Activated naive CD8-positive, alpha-beta T cell treated with anti-CD3 and anti-CD28 coated beads, Interleukin-2, amount 10 ng/mL, durations not matched to agents 7 days and 5 days (primary cell): ENCODE data around the gene HOXA5. TPM values are rescaled to one million over a fixed set of nuclear protein-coding genes. Genes with fewer than 3 reads are reported as not detected.

Experiments
- ATAC-seq: fragments of 150-1000 bp; cut with Tn5 transposase; one replicate; pipeline ENCODE4 v1.10.0; 2021; ENCODE audit warnings: low read depth, moderate library complexity
- POLR2A ChIA-PET: fragments of 350-600 bp; sonication (Branson Sonifier 250); formaldehyde crosslinking; loops from one replicate; lab custom pipeline; 2021; ENCODE audit warnings: antibody characterized with exemption; lab: Charles Lee
- DNase-seq: peaks from one replicate; pipeline ENCODE4 v3.0.0; 2021
- H3K27ac Mint-ChIP-seq: one replicate; pipeline ENCODE4 v1.8.0; 2022; ENCODE audit warnings: mild to moderate bottlenecking, mixed read lengths
- H3K27me3 Mint-ChIP-seq: one replicate; pipeline ENCODE4 v1.8.0; 2022; ENCODE audit warnings: mild to moderate bottlenecking, moderate library complexity, mixed read lengths
- H3K36me3 Mint-ChIP-seq: one replicate; pipeline ENCODE4 v1.8.0; 2021; ENCODE audit warnings: mild to moderate bottlenecking, mixed read lengths
- H3K4me1 Mint-ChIP-seq: one replicate; pipeline ENCODE4 v1.8.0; 2021; ENCODE audit warnings: mixed read lengths
- H3K4me3 Mint-ChIP-seq: one replicate; pipeline ENCODE4 v1.8.0; 2022; ENCODE audit warnings: mild to moderate bottlenecking, moderate library complexity, mixed read lengths
- H3K9me3 Mint-ChIP-seq: one replicate; pipeline ENCODE4 v1.8.0; 2021; ENCODE audit warnings: mixed read lengths
- total RNA-seq, 2 experiments: library from RNA; stranded (reverse); gene quantifications; one replicate each; pipeline ENCODE4 v1.2.3, GENCODE V29; 2021

HOXA5 gene
- total RNA-seq, 2 experiments from 2014 or later = not detected

GRCh38 chr7:27097686-27098577 lies 45.5 kb downstream of the HOXA5 start:
- no peaks in the 10 kb centered on the region for H3K9me3 Mint-ChIP-seq
- no peak overlapping the region for H3K27ac Mint-ChIP-seq
- no peak overlapping the region for H3K4me3 Mint-ChIP-seq
- H3K27me3 Mint-ChIP-seq = peaks cover 87% of the 10 kb centered on the region
- POLR2A ChIA-PET = interaction anchor here (0.7 to 1.6 kb wide), 3 partner anchors 33 to 66 kb away, joined by 3 to 6 read pairs (median 5); no protein-coding TSS in a partner anchor
- DNase-seq (no peak), ATAC-seq (no peak)
- H3K36me3 Mint-ChIP-seq = peaks cover 4% of the 10 kb centered on the region
- H3K4me1 Mint-ChIP-seq = peaks cover 12% of the 10 kb centered on the region

GRCh38 chr7:27096768-27097514 lies 46.5 kb downstream of the HOXA5 start:
- Mint-ChIP-seq H3K4me3 (peak overlapping the region; percentile 91), H3K27me3 (peaks cover 88% of the 10 kb centered on the region), H3K4me1 (peaks cover 10% of the 10 kb centered on the region), H3K36me3 (peaks cover 2% of the 10 kb centered on the region), H3K27ac (no peak overlapping the region), H3K9me3 (no peaks in the 10 kb centered on the region)
- POLR2A ChIA-PET = interaction anchor here (0.6 to 1.6 kb wide), 6 partner anchors 34 to 644 kb away, joined by 3 to 6 read pairs (median 3); no protein-coding TSS in a partner anchor
- ATAC-seq (peak; percentile 6), DNase-seq (peak; percentile 44)

GRCh38 chr7:27095897-27096767 lies 47.3 kb downstream of the HOXA5 start, which contains the start of gene HOXA1:
HOXA1 (minus strand) TSS chr7:27096000; CDS start chr7:27095912, 88 bp downstream.
- ATAC-seq (peak; percentile 94), DNase-seq (peak; percentile 74)
- peaks cover 10% of the 10 kb centered on the region for H3K4me1 Mint-ChIP-seq
- POLR2A ChIA-PET = interaction anchor here (0.6 to 1.6 kb wide), 4 partner anchors 35 to 645 kb away, joined by 3 to 6 read pairs (median 3); no protein-coding TSS in a partner anchor
- peak within 1 kb of the TSS; percentile 71 for H3K27ac Mint-ChIP-seq
- peaks cover 88% of the 10 kb centered on the region for H3K27me3 Mint-ChIP-seq
- peak within 1 kb of the TSS; percentile 91 for H3K4me3 Mint-ChIP-seq
- peaks cover 2% of the 10 kb centered on the region for H3K36me3 Mint-ChIP-seq
- no peaks in the 10 kb centered on the region for H3K9me3 Mint-ChIP-seq

- Mint-ChIP-seq H3K4me3 (peak overlapping the region; percentile 91), H3K4me1 (peaks cover 10% of the 10 kb centered on the region), H3K9me3 (no peaks in the 10 kb centered on the region), H3K27ac (peak overlapping the region; percentile 71), H3K27me3 (peaks cover 88% of the 10 kb centered on the region), H3K36me3 (peaks cover 2% of the 10 kb centered on the region)
- ATAC-seq (no peak), DNase-seq (no peak)
- POLR2A ChIA-PET = no interaction called here
Observed at GRCh38 chr7:27095050-27095896, 48.2 kb downstream of the HOXA5 start.

- Mint-ChIP-seq H3K4me3 (no peak overlapping the region), H3K27ac (no peak overlapping the region), H3K4me1 (peaks cover 10% of the 10 kb centered on the region), H3K27me3 (peaks cover 89% of the 10 kb centered on the region), H3K9me3 (no peaks in the 10 kb centered on the region), H3K36me3 (peaks cover under 1% of the 10 kb centered on the region)
- POLR2A ChIA-PET = no interaction called here
- DNase-seq (no peak), ATAC-seq (no peak)
Observed at GRCh38 chr7:27094304-27095049, 49.0 kb downstream of the HOXA5 start.

GRCh38 chr7:27093184-27093895 lies 50.1 kb downstream of the HOXA5 start:
- no peak overlapping the region for H3K4me3 Mint-ChIP-seq
- ATAC-seq = no peak
- no peak for DNase-seq
- POLR2A ChIA-PET = no interaction called here
- no peaks in the 10 kb centered on the region for H3K36me3 Mint-ChIP-seq
- H3K27me3 Mint-ChIP-seq = peaks cover 89% of the 10 kb centered on the region
- H3K4me1 Mint-ChIP-seq = peaks cover 10% of the 10 kb centered on the region
- no peaks in the 10 kb centered on the region for H3K9me3 Mint-ChIP-seq
- no peak overlapping the region for H3K27ac Mint-ChIP-seq

- ATAC-seq (no peak), DNase-seq (no peak)
- Mint-ChIP-seq H3K4me3 (no peak overlapping the region), H3K27ac (no peak overlapping the region), H3K9me3 (no peaks in the 10 kb centered on the region), H3K36me3 (no peaks in the 10 kb centered on the region), H3K27me3 (peaks cover 87% of the 10 kb centered on the region), H3K4me1 (peaks cover 10% of the 10 kb centered on the region)
- POLR2A ChIA-PET = interaction anchor here (0.5 kb wide), 1 partner anchor 141 kb away, joined by 3 read pairs; no protein-coding TSS in a partner anchor
Observed at GRCh38 chr7:27092819-27093110, 50.7 kb downstream of the HOXA5 start.

- ATAC-seq (no peak), DNase-seq (no peak)
- H3K4me3 Mint-ChIP-seq = no peak overlapping the region
- no peaks in the 10 kb centered on the region for H3K9me3 Mint-ChIP-seq
- H3K4me1 Mint-ChIP-seq = peaks cover 8% of the 10 kb centered on the region
- H3K27me3 Mint-ChIP-seq = peaks cover 87% of the 10 kb centered on the region
- no peaks in the 10 kb centered on the region for H3K36me3 Mint-ChIP-seq
- POLR2A ChIA-PET = interaction anchor here (0.5 kb wide), 1 partner anchor 142 kb away, joined by 3 read pairs; no protein-coding TSS in a partner anchor
- no peak overlapping the region for H3K27ac Mint-ChIP-seq
Observed at GRCh38 chr7:27091941-27092818, 51.3 kb downstream of the HOXA5 start.

- Mint-ChIP-seq H3K27me3 (peaks cover 93% of the 10 kb centered on the region), H3K9me3 (no peaks in the 10 kb centered on the region), H3K4me3 (no peak overlapping the region), H3K36me3 (no peaks in the 10 kb centered on the region), H3K4me1 (peaks cover 6% of the 10 kb centered on the region), H3K27ac (no peak overlapping the region)
- DNase-seq (no peak), ATAC-seq (no peak)
- POLR2A ChIA-PET = no interaction called here
Observed at GRCh38 chr7:27091105-27091504, 52.4 kb downstream of the HOXA5 start.
